HCT116 (cell line): Measurements from ENCODE around the gene ARHGAP29. TPM values are rescaled to one million over a fixed set of nuclear protein-coding genes. Genes with fewer than 3 reads are reported as not detected.

Experiments used
- ATAC-seq: fragments of 200-7000 bp; cut with Tn5 transposase; 2 replicates; pipeline ENCODE4 v1.9.1; 2020; ENCODE audit warnings: mild to moderate bottlenecking, moderate library complexity
- BruUV-seq: library from RNA; stranded (reverse); fragments of 400-500 nt; replicated peaks from 2 replicates; lab custom pipeline; 2021; lab: Mats Ljungman, UMichigan
- CTCF ChIA-PET: fragments of 300-600 bp; sonication (Branson Sonifier 250); formaldehyde crosslinking; loops from one replicate; lab custom pipeline; 2021; ENCODE audit warnings: antibody characterized with exemption; lab: Charles Lee
- POLR2A ChIA-PET: fragments of 300-600, 350-600 bp; sonication (Branson Sonifier 250); formaldehyde crosslinking; loops from one replicate; lab custom pipeline; 2021; ENCODE audit warnings: antibody characterized with exemption; lab: Charles Lee
- RAD21 ChIA-PET, 2 experiments: fragments of 300-600 bp; sonication (Branson Sonifier 250); formaldehyde crosslinking; loops; one replicate each; lab custom pipeline; 2023; ENCODE audit warnings: low total read pairs in 2 of 2; ENCODE audit not compliant: uncharacterized antibody in 2 of 2, unreplicated experiment in 2 of 2, low non-redundant PET in 1 of 2; lab: Charles Lee
- DNase-seq: peaks from one replicate; pipeline ENCODE4 v3.0.0-alpha.2; 2010; ENCODE audit warnings: low read depth, low spot score
- H2AFZ ChIP-seq: fragments of 200-600 bp; shearing (Covaris generic), sonication (generic); 2 replicates; pipeline ENCODE4 v1.6.1; 2017; ENCODE audit warnings: low read depth, mixed run types, mixed read lengths, antibody characterized with exemption, low read length; ENCODE audit not compliant: poor library complexity, severe bottlenecking
- H3K27ac ChIP-seq: 2 replicates; pipeline ENCODE4 v1.5.1; 2012; ENCODE audit warnings: low read depth, low read length
- H3K27me3 ChIP-seq: fragments of 200-600 bp; sonication (generic); 2 replicates; pipeline ENCODE4 v1.6.1; 2016; ENCODE audit warnings: mixed run types, low read length, mixed read lengths; ENCODE audit not compliant: insufficient read depth
- H3K36me3 ChIP-seq, 2 experiments: fragments of 200-500 bp in 1 of 2; fragments of 200-600 bp in 1 of 2; sonication (Bioruptor generic) in 1 of 2; sonication (generic) in 1 of 2; 2 replicates each; pipeline versions ENCODE4 v1.5.1 to v1.6.1; 2014 to 2016; ENCODE audit warnings: low read length in 2 of 2, inconsistent platforms in 1 of 2, mixed read lengths in 1 of 2, mixed run types in 1 of 2; ENCODE audit not compliant: insufficient read depth in 2 of 2, control insufficient read depth in 1 of 2
- H3K4me1 ChIP-seq, 2 experiments: fragments of 200-600 bp in 1 of 2; sonication (generic) in 1 of 2; 2 replicates each; pipeline versions ENCODE4 v1.5.1 to v1.6.1; 2012 to 2017; ENCODE audit warnings: low read length in 2 of 2, inconsistent platforms in 1 of 2, mild to moderate bottlenecking in 1 of 2, mixed read lengths in 1 of 2, mixed run types in 1 of 2, moderate library complexity in 1 of 2; ENCODE audit not compliant: insufficient read depth in 2 of 2, control insufficient read depth in 1 of 2
- H3K4me2 ChIP-seq: fragments of 200-600 bp; sonication (generic); 2 replicates; pipeline ENCODE4 v1.6.1; 2017; ENCODE audit warnings: mixed run types, low read length, mixed read lengths
- H3K4me3 ChIP-seq, 2 experiments: fragments of 200-600 bp in 1 of 2; sonication (generic) in 1 of 2; replicated peaks in 1 of 2; 2 replicates each; pipeline ENCODE4 v1.5.1; 2011 to 2016; ENCODE audit warnings: low read length in 2 of 2, control low read depth in 1 of 2, low read depth in 1 of 2, mild to moderate bottlenecking in 1 of 2, mixed read lengths in 1 of 2, mixed run types in 1 of 2
- H3K79me2 ChIP-seq: fragments of 200-600 bp; sonication (generic); 2 replicates; pipeline ENCODE4 v1.6.1; 2017; ENCODE audit warnings: mild to moderate bottlenecking, mixed run types, low read length, moderate library complexity, mixed read lengths; ENCODE audit not compliant: insufficient read depth
- H3K9ac ChIP-seq: fragments of 200-600 bp; sonication (generic); 2 replicates; pipeline ENCODE4 v1.6.1; 2016; ENCODE audit warnings: low read length, mixed read lengths
- H3K9me2 ChIP-seq: fragments of 200-600 bp; sonication (generic), shearing (Covaris generic); 2 replicates; pipeline ENCODE4 v1.6.1; 2017; ENCODE audit warnings: mixed run types, mild to moderate bottlenecking, moderate library complexity; ENCODE audit not compliant: insufficient read depth
- H3K9me3 ChIP-seq, 2 experiments: fragments of 200-500 bp in 1 of 2; fragments of 200-600 bp in 1 of 2; sonication (Bioruptor generic) in 1 of 2; sonication (generic) in 1 of 2; 2 replicates each; pipeline ENCODE4 v1.6.1; 2014 to 2017; ENCODE audit warnings: low read length in 2 of 2, mixed read lengths in 2 of 2, inconsistent platforms in 1 of 2, low read depth in 1 of 2, mild to moderate bottlenecking in 1 of 2, mixed run types in 1 of 2, moderate library complexity in 1 of 2; ENCODE audit not compliant: control insufficient read depth in 1 of 2, insufficient read depth in 1 of 2
- H4K20me1 ChIP-seq: fragments of 200-600 bp; sonication (generic), shearing (Covaris generic); 2 replicates; pipeline ENCODE4 v1.6.1; 2017; ENCODE audit warnings: mixed run types, mild to moderate bottlenecking, moderate library complexity; ENCODE audit not compliant: insufficient read depth
- CBX3 ChIP-seq: IDR thresholded peaks from 2 replicates; pipeline ENCODE4 v1.6.1; 2012; ENCODE audit warnings: low read depth
- CEBPB ChIP-seq: IDR thresholded peaks from 2 replicates; pipeline ENCODE4 v1.6.1; 2012; ENCODE audit warnings: low read depth
- CTCF ChIP-seq, 3 experiments: fragments of 200-600 bp in 1 of 3; sonication (generic) in 1 of 3; IDR thresholded peaks in 2 of 3; conservative IDR thresholded peaks in 1 of 3; 2 replicates each; pipeline ENCODE4 v1.5.1; 2012 to 2017; ENCODE audit warnings: low read depth in 2 of 3, low read length in 2 of 3, antibody characterized with exemption in 1 of 3, borderline replicate concordance in 1 of 3, control low read depth in 1 of 3, mild to moderate bottlenecking in 1 of 3, mixed read lengths in 1 of 3, mixed run types in 1 of 3, moderate library complexity in 1 of 3; ENCODE audit not compliant: insufficient read depth in 1 of 3
- EGR1 ChIP-seq: IDR thresholded peaks from 2 replicates; pipeline ENCODE4 v1.6.1; 2012; ENCODE audit warnings: low read depth
- ELF1 ChIP-seq: IDR thresholded peaks from 2 replicates; pipeline ENCODE4 v1.6.1; 2012; ENCODE audit warnings: low read depth, borderline replicate concordance
- EZH2 ChIP-seq: fragments of 200-600 bp; sonication (generic); IDR thresholded peaks from 2 replicates; pipeline ENCODE4 v1.6.1; 2017; ENCODE audit warnings: antibody characterized with exemption, mixed run types
- JUND ChIP-seq: IDR thresholded peaks from 2 replicates; pipeline ENCODE4 v1.6.1; 2012
- RAD21 ChIP-seq: IDR thresholded peaks from 2 replicates; pipeline ENCODE4 v1.6.1; 2012; ENCODE audit warnings: low read depth, mild to moderate bottlenecking
- REST ChIP-seq: IDR thresholded peaks from 2 replicates; pipeline ENCODE4 v1.6.1; 2012; ENCODE audit warnings: low read depth
- SIN3A ChIP-seq: IDR thresholded peaks from 2 replicates; pipeline ENCODE4 v1.6.1; 2012; ENCODE audit warnings: low read depth
- SP1 ChIP-seq: IDR thresholded peaks from 2 replicates; pipeline ENCODE4 v1.6.1; 2012; ENCODE audit warnings: low read depth
- SRF ChIP-seq: IDR thresholded peaks from 2 replicates; pipeline ENCODE4 v1.6.1; 2012; ENCODE audit warnings: low read depth
- YY1 ChIP-seq: IDR thresholded peaks from 2 replicates; pipeline ENCODE4 v1.6.1; 2011; ENCODE audit warnings: low read length, low read depth, moderate library complexity, mild to moderate bottlenecking; ENCODE audit not compliant: insufficient replicate concordance; ENCODE audit errors: extremely low read depth
- ZFX ChIP-seq: fragments of 450-650 bp; IDR thresholded peaks from 2 replicates; pipeline ENCODE4 v1.6.1; 2017
- intact Hi-C: fragments of 100-400 bp; cut with micrococcal nuclease; formaldehyde crosslinking; loops from 2 replicates; pipeline ENCODE4 v1.10.0; 2022
- total RNA-seq: library from RNA; stranded (reverse); gene quantifications from one replicate; pipeline ENCODE4 v1.2.1, GENCODE V29; 2021; ENCODE audit not compliant: unreplicated experiment

ARHGAP29 gene
- total RNA-seq, 1 experiment from 2014 or later, result 128 TPM

- ChIA-PET CTCF (interaction anchor here (1.3 kb wide), 1 partner anchor 182 kb away, joined by 4 read pairs; no protein-coding TSS in a partner anchor), POLR2A (interaction anchor here (1.1 to 1.7 kb wide), 3 partner anchors 17 to 74 kb away, joined by 3 to 7 read pairs (median 3); no protein-coding TSS in a partner anchor)
- Histone ChIP-seq H4K20me1 (no peaks in the 10 kb centered on the region), H3K79me2 (peaks cover 87% of the 10 kb centered on the region), H3K4me2 (peak overlapping the region; percentile 82)
- TF ChIP-seq CBX3 (no peak), JUND (no peak), SIN3A (no peak), ZFX (no peak), EZH2 (no peak)
- TF ChIP-seq, all 23 proteins: peak for 0
- Histone ChIP-seq H3K9me2 (no peaks in the 10 kb centered on the region), H3K4me1 (peaks cover 49 to 81% of the 10 kb centered on the region in 2 experiments), H2AFZ (no peak overlapping the region), H3K36me3 (0 out of 4 replicates have a peak, but pooled peaks cover 0 to 5% of the 10 kb centered on the region in 2 experiments), H3K27ac (peak overlapping the region; percentile 92; the same call in 1 of the 2 replicates), H3K9me3 (no peaks in the 10 kb centered on the region), H3K4me3 (peak overlapping the region in 1 of 2 experiments; percentile 83; a peak in 1 of 4 replicates), H3K9ac (peak overlapping the region; percentile 80), H3K27me3 (no peaks in the 10 kb centered on the region)
- RAD21 ChIA-PET, result no interaction called here
- no peak for DNase-seq
- intact Hi-C loops, result no loop called here
- no peak for ATAC-seq
- no TSS peak for BruUV-seq
Observed at GRCh38 chr1:94243665-94244064, 6.3 kb upstream of the ARHGAP29 start.

GRCh38 chr1:94240822-94241221, 3.4 kb upstream of the ARHGAP29 start:
- peaks cover 98% of the 10 kb centered on the region for H3K79me2 ChIP-seq
- H3K27ac ChIP-seq, result peak overlapping the region; percentile 94; the same call in 1 of the 2 replicates
- peak overlapping the region; percentile 81; the same call in 1 of the 2 replicates for H3K9ac ChIP-seq
- H3K36me3 ChIP-seq, result 0 out of 4 replicates have a peak, but pooled peaks cover 0 to 5% of the 10 kb centered on the region in 2 experiments
- no peaks in the 10 kb centered on the region; the same call in 1 of the 2 replicates for H4K20me1 ChIP-seq
- no peak for DNase-seq
- H3K9me3 ChIP-seq, result no peaks in the 10 kb centered on the region
- H3K4me2 ChIP-seq, result peak overlapping the region; percentile 88
- ChIA-PET RAD21 (no interaction called here), POLR2A (interaction anchor here (1.2 to 6.1 kb wide), 6 partner anchors 15 to 94 kb away, joined by 4 to 57 read pairs (median 6); no protein-coding TSS in a partner anchor), CTCF (interaction anchor here (1.6 to 2.1 kb wide), 2 partner anchors 95 to 178 kb away, joined by 9 to 11 read pairs; no protein-coding TSS in a partner anchor)
- no peak overlapping the region for H3K4me3 ChIP-seq
- peaks cover 46 to 83% of the 10 kb centered on the region in 2 experiments for H3K4me1 ChIP-seq
- H3K27me3 ChIP-seq, result no peaks in the 10 kb centered on the region
- H2AFZ ChIP-seq, result no peak overlapping the region
- H3K9me2 ChIP-seq, result no peaks in the 10 kb centered on the region
- BruUV-seq, result no TSS peak
- TF ChIP-seq REST (no peak), RAD21 (peak; percentile 51), CTCF (IDR thresholded peaks at IDR 0.05 in 2 of 3, conservative IDR thresholded peaks at IDR 0.05 in 1 of 3; ENCODE audit: borderline replicate concordance in 1 of 3, insufficient read depth in 1 of 3, low read depth in 2 of 3, low read length in 2 of 3) (peak; percentile 14 to 56 (median 55); a peak in 5 of 6 replicates), CBX3 (no peak), SRF (no peak), EGR1 (no peak), YY1 (no peak), ELF1 (no peak), SP1 (0 out of 2 replicates have a peak, but pooled peaks have one; percentile 20), CEBPB (no peak)
- intact Hi-C loops, result no loop called here
- no peak for ATAC-seq
